K562 (cell line): ENCODE measurements around the gene APOM. TPM values are rescaled to one million over a fixed set of nuclear protein-coding genes. Genes with fewer than 3 reads are reported as not detected.
A peak's percentile ranks its signal among the peaks of the same experiment; 100 is the strongest.

ENCODE experiments used
- ARID2 ChIP-seq: fragments of 450-650 bp; IDR thresholded peaks from 2 replicates; pipeline ENCODE4 v1.6.1; 2017; ENCODE audit warnings: antibody characterized with exemption, mild to moderate bottlenecking
- CBFB ChIP-seq: sonication (generic); formaldehyde crosslinking; IDR thresholded peaks from 2 replicates; pipeline ENCODE4 v1.4.0; 2020; ENCODE audit warnings: mild to moderate bottlenecking, missing genetic modification reagents
- E2F4 ChIP-seq: sonication (generic); formaldehyde crosslinking; IDR thresholded peaks from 2 replicates; pipeline ENCODE4 v1.8.0; 2022; ENCODE audit warnings: mild to moderate bottlenecking, low read depth, missing genetic modification reagents
- HNRNPLL ChIP-seq: fragments of 200-400 bp; formaldehyde crosslinking; IDR thresholded peaks from 2 replicates; pipeline ENCODE4 v1.6.1; 2017; ENCODE audit warnings: low read length, low read depth, mild to moderate bottlenecking; ENCODE audit not compliant: poor library complexity, severe bottlenecking
- KLF16 ChIP-seq: IDR thresholded peaks from 2 replicates; pipeline ENCODE4 v1.6.1; 2016; ENCODE audit warnings: antibody characterized with exemption
- MYBL2 ChIP-seq, 2 experiments: fragments of 450-650 bp in 1 of 2; sonication (generic) in 1 of 2; formaldehyde crosslinking in 1 of 2; IDR thresholded peaks; 2 replicates each; pipeline versions ENCODE4 v1.6.1 to v1.8.1; 2017 to 2022; ENCODE audit warnings: borderline replicate concordance in 1 of 2, inconsistent platforms in 1 of 2, low read depth in 1 of 2, mild to moderate bottlenecking in 1 of 2, missing genetic modification reagents in 1 of 2, moderate library complexity in 1 of 2
- NR2C1 ChIP-seq, 2 experiments: fragments of 450-650 bp; IDR thresholded peaks; 2 replicates each; pipeline ENCODE4 v1.6.1; 2017; ENCODE audit warnings: mild to moderate bottlenecking in 2 of 2, antibody characterized with exemption in 1 of 2, inconsistent platforms in 1 of 2, missing compliant biosample characterization in 1 of 2, missing genetic modification characterization in 1 of 2
- NR2C2 ChIP-seq, 2 experiments: fragments of 200-800 bp in 1 of 2; sonication (Bioruptor generic) in 1 of 2; sonication (generic) in 1 of 2; formaldehyde crosslinking in 1 of 2; IDR thresholded peaks; 2 replicates each; pipeline versions ENCODE4 v1.6.1 to v1.8.0; 2016 to 2022; ENCODE audit warnings: mild to moderate bottlenecking in 1 of 2, missing compliant biosample characterization in 1 of 2, missing genetic modification characterization in 1 of 2, missing genetic modification reagents in 1 of 2
- RBM22 ChIP-seq: fragments of 200-400 bp; formaldehyde crosslinking; IDR thresholded peaks from 2 replicates; pipeline ENCODE4 v1.6.1; 2018; ENCODE audit warnings: low read length, low read depth; ENCODE audit not compliant: poor library complexity, severe bottlenecking
- RHOXF2B ChIP-seq: fragments of 250-450 bp; sonication (Bioruptor Pico); conservative IDR thresholded peaks from 2 replicates; pipeline ENCODE4 v1.5.1; 2021
- SLC30A9 ChIP-seq: fragments of 250-450 bp; sonication (Bioruptor Pico); IDR thresholded peaks from 2 replicates; pipeline ENCODE4 v1.8.0; 2022; ENCODE audit warnings: mild to moderate bottlenecking, moderate library complexity
- SMAD3 ChIP-seq: fragments of 450-650 bp; formaldehyde crosslinking; conservative IDR thresholded peaks from 2 replicates; pipeline ENCODE4 v1.4.0; 2020; ENCODE audit warnings: mild to moderate bottlenecking
- SNRNP70 ChIP-seq: fragments of 200-400 bp; formaldehyde crosslinking; optimal IDR thresholded peaks from 2 replicates; pipeline ENCODE3; 2017; ENCODE audit warnings: low read depth, low read length
- SP1 ChIP-seq: sonication (generic); formaldehyde crosslinking; IDR thresholded peaks from 2 replicates; pipeline ENCODE4 v1.8.1; 2022; ENCODE audit warnings: mild to moderate bottlenecking, missing genetic modification reagents
- U2AF2 ChIP-seq: fragments of 200-400 bp; formaldehyde crosslinking; optimal IDR thresholded peaks from 2 replicates; pipeline ENCODE3; 2017; ENCODE audit warnings: low read depth, mild to moderate bottlenecking, low read length
- ZHX1 ChIP-seq: fragments of 150-350 bp; conservative IDR thresholded peaks from 2 replicates; pipeline ENCODE4 v1.6.1; 2014; ENCODE audit warnings: low read length
- ZNF239 ChIP-seq: fragments of 250-450 bp; sonication (Bioruptor Pico); IDR thresholded peaks from 2 replicates; pipeline ENCODE4 v1.4.0; 2020; ENCODE audit warnings: mild to moderate bottlenecking
- ZNF699 ChIP-seq: fragments of 250-450 bp; sonication (Bioruptor Pico); IDR thresholded peaks from 2 replicates; pipeline ENCODE4 v1.8.0; 2021; ENCODE audit warnings: mild to moderate bottlenecking, moderate library complexity; ENCODE audit not compliant: insufficient replicate concordance
- polyA plus RNA-seq, 8 experiments: library from polyadenylated mRNA; depleted of rRNA in 4 of 8; stranded (reverse) in 5 of 8; unstranded in 3 of 8; fragments of >200 nt; fragmentation: Nextera tagmentation in 2 of 8; fragmentation: Illumina TruSeq in 1 of 8; extraction: Ambion mirVana in 2 of 8; extraction: Trizol in 1 of 8; gene quantifications; 2 replicates each; pipeline versions ENCODE4 v1.2.1 to v1.2.3, GENCODE V29; 2011 to 2014; ENCODE audit warnings: inconsistent platforms in 1 of 8, missing spikeins in 1 of 8
- total RNA-seq, 7 experiments: library from RNA; depleted of rRNA in 6 of 7; stranded (reverse); fragments of >200 nt in 6 of 7; fragmentation: Illumina TruSeq in 2 of 7; extraction: Trizol in 2 of 7; gene quantifications; 2 replicates each; pipeline versions ENCODE4 v1.2.1 to v1.2.3, GENCODE V29; 2011 to 2021; ENCODE audit warnings: low replicate concordance in 1 of 7
- TF ChIP-seq, protein P1 (sequence below): sonication (generic); formaldehyde crosslinking; IDR thresholded peaks from 2 replicates; pipeline ENCODE4 v1.8.0; 2023; ENCODE audit warnings: mild to moderate bottlenecking, missing genetic modification reagents
- TF ChIP-seq, protein P2 (sequence below): sonication (generic); formaldehyde crosslinking; IDR thresholded peaks from 2 replicates; pipeline ENCODE4 v1.8.1; 2022; ENCODE audit warnings: missing genetic modification reagents

The APOM gene
- total and polyA plus RNA-seq, 9 of the 15 experiments (the other 6 are each of a cell fraction or from before 2014, with no cell fraction given) = 5.7 to 24.3 (median 10.4) TPM

DNA sequence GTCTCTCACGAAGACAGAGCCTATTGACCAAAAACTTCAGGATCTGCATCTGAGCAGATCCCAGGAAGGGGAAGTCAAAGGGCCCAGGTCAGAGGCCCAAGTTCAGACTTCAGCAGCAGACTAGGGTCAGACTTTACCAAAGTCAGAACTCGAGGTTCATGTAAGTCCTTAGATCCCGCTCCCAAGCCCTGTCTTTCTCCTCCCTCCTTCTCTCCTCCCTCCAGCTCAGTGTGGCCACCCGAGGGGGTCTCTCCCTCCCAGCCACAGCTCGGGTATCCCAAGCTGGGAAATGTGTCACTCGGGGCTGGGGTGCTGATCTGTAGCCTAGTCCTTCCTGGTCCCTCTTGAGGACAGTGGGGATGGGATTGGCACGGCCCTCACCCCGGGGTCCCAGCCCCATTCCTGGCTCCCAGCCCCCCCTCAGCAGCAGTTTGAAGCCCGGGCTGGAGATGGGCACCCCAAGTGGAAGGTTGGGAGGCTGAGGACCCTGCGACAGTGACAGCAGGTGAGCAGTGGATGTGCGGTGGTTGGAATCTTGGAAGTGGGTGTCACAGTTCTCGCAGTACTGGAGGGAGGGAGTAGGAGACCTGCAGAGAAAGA is 6.5 kb downstream of the APOM start (continued):
- no peak for TF ChIP-seq ZNF699 (CRISPR knock-in tag)
- TF ChIP-seq ARID2 = no peak
- no peak for TF ChIP-seq ZHX1
- no peak for TF ChIP-seq KLF16
- no peak for TF ChIP-seq U2AF2
- no peak for TF ChIP-seq RHOXF2B
- TF ChIP-seq NR2C2 (CRISPR knock-in tag; IDR thresholded peaks at IDR 0.05) = no peak
- TF ChIP-seq NR2C2 (tag; IDR thresholded peaks at IDR 0.05) = no peak
- TF ChIP-seq, protein P1, sequence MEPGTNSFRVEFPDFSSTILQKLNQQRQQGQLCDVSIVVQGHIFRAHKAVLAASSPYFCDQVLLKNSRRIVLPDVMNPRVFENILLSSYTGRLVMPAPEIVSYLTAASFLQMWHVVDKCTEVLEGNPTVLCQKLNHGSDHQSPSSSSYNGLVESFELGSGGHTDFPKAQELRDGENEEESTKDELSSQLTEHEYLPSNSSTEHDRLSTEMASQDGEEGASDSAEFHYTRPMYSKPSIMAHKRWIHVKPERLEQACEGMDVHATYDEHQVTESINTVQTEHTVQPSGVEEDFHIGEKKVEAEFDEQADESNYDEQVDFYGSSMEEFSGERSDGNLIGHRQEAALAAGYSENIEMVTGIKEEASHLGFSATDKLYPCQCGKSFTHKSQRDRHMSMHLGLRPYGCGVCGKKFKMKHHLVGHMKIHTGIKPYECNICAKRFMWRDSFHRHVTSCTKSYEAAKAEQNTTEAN (CRISPR knock-in tag) = 0 out of 2 replicates have a peak, but pooled peaks have one; percentile 8
- TF ChIP-seq ZNF239 (CRISPR knock-in tag) = no peak
- no peak for TF ChIP-seq MYBL2 (IDR thresholded peaks at IDR 0.05; ENCODE audit: low read depth)
- TF ChIP-seq MYBL2 (CRISPR knock-in tag; IDR thresholded peaks at IDR 0.05; ENCODE audit: borderline replicate concordance) = no peak
- TF ChIP-seq SNRNP70 = no peak
- no peak for TF ChIP-seq RBM22
- TF ChIP-seq SMAD3 (CRISPR knock-in tag) = no peak
- TF ChIP-seq, protein P2, sequence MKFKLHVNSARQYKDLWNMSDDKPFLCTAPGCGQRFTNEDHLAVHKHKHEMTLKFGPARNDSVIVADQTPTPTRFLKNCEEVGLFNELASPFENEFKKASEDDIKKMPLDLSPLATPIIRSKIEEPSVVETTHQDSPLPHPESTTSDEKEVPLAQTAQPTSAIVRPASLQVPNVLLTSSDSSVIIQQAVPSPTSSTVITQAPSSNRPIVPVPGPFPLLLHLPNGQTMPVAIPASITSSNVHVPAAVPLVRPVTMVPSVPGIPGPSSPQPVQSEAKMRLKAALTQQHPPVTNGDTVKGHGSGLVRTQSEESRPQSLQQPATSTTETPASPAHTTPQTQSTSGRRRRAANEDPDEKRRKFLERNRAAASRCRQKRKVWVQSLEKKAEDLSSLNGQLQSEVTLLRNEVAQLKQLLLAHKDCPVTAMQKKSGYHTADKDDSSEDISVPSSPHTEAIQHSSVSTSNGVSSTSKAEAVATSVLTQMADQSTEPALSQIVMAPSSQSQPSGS (CRISPR knock-in tag) = no peak
- no peak for TF ChIP-seq SLC30A9 (CRISPR knock-in tag)
- TF ChIP-seq SP1 (CRISPR knock-in tag) = no peak; the same call in 1 of the 2 replicates
- no peak for TF ChIP-seq HNRNPLL
- no peak for TF ChIP-seq CBFB (CRISPR knock-in tag)
- TF ChIP-seq NR2C1 (IDR thresholded peaks at IDR 0.05) = no peak
- TF ChIP-seq NR2C1 (tag; IDR thresholded peaks at IDR 0.05) = peak; percentile 55; the same call in 1 of the 2 replicates
- no peak for TF ChIP-seq E2F4 (CRISPR knock-in tag)
